IPS-NIHi11 (cell line): ENCODE measurements around the gene ASIP.
A peak's percentile ranks its signal among the peaks of the same experiment; 100 is the strongest.
"Not testable (repeated sequence)": the region's sequence is repeated elsewhere in the genome, so short reads cannot be mapped to it uniquely, and the experiment has no call there.

Experiments used
- DNase-seq: peaks from one replicate; pipeline ENCODE4 v3.0.0; 2012; ENCODE audit warnings: mixed read lengths, low spot score

Gene ASIP

DNA sequence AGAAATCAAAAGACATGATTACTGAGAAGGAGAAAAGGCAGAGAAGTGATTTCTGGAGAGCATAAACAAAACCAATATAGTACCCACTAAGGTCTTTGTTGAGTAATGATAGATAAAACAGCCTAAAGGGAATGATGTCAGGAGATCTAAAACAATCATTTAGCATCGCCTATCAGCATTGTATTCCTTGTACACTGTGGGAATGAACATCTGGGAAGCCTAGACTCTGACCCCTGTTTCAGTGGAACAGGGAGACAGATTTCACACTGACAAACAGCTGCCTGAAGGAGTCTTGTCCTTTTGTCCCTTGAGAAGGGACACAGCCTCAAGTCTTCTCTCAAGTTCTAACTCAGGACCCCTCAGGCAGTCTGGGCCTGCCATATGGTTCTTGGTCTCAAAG lies 1.7 kb downstream of the ASIP start:
- DNase-seq, result no peak

DNA sequence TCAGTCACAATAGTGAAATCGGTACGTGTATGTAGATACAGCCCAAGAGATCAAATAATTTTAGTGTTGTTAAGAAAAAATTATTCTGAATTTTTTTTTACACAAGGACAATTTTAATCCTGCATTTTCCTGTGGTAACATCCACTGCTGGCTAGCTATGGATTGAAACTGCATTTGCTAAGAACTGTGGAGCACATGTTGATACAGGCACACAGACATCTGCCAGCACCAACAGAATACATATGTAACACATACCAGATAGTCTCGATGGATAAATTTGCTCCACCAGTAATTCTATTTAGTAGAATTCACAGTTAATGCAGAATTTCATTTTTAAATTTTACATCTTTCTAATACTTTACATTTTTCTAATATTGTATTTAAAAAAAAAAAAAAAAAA lies 2.2 kb downstream of the ASIP start:
- no peak for DNase-seq

DNA sequence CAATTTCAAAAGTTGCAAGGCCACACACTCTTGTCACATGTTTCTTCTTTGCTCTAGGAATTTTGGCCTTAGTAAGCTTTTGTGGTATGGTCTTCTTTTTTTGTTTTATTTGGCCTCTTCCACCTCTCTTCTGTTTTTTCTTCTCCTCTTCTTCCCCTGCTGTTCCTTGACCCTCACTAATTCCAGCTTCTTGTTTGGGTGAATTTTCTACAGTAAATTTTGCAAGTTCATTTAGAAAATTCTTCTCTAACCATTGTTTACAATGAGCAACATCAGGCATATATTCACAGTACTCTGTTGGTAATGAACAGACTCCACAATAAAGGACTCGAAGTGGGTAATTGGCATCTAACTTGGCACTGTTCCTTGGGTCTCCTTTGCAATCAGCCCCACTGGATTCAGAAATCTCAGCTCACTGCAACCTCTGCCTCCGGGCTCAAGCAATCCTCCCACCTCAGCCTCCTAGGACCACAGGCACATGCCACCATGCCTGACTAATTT lies 5.0 kb downstream of the ASIP start:
- DNase-seq, result no peak

DNA sequence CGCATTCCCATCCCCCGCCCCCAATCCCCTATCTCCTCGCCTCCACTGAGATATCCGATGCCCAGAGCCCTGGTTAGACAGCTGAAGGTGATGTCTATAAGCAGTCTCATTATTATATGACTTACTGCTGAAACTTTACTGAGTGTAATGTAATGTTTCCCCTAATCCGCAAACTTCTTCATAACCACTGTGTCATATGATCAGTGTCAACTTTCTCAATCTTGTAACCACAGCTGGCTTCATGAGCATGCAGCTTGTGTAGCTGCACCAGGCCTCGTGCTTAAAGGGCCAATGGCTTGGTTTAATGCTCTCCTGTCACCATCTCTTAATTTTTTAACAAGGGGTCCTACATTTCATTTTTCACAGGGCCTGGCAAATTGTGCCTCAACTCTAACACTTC lies 8.1 kb downstream of the ASIP start:
- DNase-seq, result no peak

DNA sequence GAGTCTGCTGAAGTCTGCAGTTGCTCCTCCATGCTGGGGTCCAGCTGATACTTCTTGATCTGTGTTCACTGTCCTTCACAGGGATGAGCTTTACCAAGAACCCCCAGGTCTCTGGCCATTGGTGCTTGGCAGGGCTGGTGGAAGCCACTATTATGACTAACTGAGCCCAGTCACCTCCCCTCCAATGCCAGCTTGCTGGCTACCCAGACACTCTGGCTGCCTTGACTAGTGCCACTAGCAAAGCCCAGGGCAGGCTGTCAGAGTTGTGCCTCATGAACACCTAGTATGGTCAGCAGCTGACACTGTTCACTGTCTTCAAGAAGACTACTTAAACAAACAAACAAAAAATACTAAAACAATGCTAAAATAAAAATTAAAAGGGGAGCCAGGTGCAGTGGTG lies 8.8 kb downstream of the ASIP start:
- DNase-seq, result no peak

DNA sequence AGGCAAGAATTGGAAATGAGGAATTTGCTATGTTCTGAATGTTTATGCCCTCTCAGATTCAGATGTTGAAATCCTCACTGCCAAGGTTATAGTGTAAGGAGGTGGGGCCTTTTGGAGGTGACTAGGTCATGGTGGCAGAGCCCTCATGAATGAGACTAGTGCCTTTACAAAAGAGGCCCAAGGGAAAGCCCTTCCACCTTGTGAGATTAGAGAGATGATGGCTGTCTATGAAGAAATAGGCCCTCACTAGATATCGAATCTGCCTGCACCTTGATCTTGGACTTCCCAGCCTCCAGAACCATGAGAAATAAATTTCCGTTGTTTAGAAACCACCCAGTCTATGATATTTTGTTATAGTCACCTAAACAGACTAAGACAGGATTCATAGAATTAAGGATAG lies 10.4 kb downstream of the ASIP start:
- no peak for DNase-seq

DNA sequence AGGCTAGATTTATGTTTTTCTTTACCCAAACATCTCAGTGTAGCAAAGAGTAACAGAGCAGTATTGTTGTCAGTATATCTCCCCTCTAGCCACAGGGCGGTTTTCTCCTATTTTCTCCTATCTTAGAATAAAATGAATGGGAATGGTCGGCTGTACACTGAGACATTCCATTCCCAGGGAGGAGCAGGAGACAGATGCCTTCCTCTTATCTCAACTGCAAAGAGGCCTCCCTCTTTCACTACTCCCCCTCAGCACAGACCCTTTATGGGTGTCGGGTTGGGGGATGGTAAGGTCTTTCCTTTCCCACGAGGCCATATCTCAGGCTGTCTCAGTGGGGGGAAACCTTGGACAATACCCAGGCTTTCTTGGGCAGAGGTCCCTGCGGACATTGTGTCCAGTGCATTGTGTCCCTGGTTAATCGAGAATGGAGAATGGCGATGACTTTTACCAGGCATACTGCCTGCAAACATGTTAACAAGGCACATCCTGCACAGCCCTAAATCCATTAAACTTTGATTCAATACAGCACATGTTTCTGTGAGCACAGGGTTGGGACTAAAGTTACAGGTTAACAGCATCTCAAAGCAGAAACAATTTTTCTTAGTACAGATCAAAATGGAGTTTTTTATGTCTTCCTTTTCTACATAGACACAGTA lies 11.3 kb downstream of the ASIP start:
- not testable (repeated sequence) for DNase-seq

DNA sequence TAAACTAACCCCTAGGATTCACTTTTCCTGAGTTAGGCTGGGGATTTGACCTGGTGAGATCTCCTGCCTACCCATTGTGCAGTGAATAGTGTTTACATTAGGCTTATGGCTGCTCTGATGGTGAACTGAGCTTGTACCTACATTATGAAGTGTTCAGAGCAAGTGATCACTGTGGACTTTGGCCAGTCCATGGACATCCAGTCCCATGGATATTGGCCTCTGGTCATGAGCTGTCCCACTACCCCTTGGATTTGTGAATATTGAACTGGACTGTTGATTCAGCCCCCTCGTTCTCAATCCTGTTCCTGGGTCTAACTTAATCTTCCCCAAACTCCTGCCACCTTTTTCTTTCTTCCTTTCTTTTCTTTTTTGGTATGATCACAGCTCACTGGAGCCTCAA lies 13.8 kb downstream of the ASIP start:
- no peak for DNase-seq

DNA sequence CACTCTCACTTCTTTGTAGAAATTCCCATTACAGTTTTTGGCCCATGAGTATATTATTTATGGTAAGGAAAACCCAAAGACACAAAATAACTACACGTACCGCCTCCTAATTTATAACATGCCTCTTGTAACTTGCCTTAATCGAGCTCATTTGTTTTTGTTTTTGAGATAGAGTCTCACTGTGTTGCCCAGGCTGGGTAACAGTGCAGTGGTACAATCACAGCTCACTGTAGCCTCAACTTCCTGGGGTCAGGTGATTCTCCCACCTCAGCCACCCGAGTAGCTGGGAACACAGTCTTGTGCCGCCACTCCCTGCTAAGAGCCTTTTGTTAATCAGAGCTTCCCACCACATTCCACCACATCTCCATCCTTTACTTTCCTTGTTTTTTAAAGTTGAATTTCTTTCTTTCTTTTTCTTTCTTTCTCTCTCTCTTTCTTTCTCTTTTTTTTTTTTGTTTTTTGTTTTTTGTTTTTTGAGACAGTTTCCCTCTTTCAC lies 15.5 kb downstream of the ASIP start:
- DNase-seq, result no peak

DNA sequence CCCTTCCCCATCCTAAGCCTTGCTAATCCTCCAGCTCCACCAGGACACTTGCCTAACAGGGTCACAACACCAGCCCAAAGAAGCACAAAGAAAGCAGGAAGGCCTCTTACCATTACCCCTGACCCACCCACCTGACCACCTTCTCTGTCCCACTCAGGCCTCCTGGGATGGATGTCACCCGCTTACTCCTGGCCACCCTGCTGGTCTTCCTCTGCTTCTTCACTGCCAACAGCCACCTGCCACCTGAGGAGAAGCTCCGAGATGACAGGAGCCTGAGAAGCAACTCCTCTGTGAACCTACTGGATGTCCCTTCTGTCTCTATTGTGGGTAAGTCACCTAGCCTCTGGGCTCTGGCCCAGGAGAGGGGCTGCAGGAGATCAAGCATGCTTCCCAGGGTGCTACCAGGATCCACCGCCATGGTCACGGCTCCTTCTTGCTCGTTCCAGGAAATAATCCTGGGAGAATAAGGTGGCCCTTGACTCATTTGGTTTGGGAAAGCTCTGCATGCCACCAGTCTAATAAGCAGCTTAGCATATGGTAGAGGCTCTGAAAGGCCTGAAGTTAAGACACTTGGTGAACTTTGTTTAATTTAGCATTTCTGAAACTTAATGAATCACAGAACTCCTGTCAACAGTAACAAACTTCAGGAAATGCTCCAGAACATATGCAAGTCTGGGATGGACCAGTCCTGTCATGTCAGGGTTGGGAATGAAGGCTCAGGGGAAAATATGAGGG lies 19.2 kb downstream of the ASIP start:
- DNase-seq, result no peak

DNA sequence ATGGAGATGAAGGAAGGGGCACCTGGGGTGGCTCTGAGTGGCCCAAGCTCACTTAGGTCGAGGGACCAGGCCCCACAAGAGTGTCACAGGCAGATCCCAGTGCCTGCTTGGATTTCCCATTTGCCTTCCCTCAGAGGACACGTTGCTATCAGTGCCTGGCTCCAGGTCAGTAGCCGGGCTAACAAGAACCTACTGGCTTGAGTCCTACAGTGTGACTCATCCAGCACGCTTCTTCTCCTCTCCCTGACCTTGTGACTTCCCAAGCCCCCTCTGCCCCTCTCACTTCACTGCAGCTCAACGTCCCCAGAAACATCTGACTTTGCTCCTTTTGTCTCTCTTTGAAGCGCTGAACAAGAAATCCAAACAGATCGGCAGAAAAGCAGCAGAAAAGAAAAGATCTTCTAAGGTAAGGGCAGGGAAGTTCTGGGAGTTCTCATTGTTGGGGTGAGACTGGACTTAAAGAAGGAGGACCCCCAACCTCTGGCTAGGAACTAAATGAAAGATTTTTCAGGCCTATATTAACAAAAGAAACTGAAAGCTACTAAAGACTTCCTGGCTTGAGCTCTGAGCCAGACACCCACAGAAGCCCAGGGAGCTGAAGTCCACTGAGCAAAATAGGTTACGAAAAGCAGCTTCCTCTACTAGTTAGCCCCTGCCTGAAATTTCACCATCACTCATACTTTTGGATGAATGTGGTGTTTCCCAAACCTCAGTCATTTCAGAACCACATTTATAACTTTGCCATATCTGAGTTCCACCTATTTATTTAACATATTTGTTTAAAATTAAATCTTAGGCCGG lies 21.5 kb downstream of the ASIP start:
- no peak for DNase-seq

DNA sequence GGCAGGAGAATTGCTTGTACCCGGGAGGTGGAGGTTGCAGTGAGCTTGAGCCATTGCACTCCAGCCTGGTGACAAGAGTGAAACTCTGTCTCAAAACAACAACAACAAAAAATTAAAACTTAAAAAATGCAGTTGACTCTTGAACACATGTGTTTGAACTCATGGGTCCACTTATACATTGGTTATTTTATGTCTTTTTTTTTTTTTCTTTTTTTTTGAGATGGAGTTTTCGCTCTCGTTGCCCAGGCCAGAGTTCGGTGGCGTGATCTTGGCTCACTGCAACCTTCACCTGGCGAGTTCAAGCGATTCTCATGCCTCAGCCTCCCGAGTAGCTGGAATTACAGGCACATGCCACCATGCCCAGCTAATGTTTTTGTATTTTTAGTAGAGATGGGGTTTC lies 22.2 kb downstream of the ASIP start:
- DNase-seq, result not testable (repeated sequence)

DNA sequence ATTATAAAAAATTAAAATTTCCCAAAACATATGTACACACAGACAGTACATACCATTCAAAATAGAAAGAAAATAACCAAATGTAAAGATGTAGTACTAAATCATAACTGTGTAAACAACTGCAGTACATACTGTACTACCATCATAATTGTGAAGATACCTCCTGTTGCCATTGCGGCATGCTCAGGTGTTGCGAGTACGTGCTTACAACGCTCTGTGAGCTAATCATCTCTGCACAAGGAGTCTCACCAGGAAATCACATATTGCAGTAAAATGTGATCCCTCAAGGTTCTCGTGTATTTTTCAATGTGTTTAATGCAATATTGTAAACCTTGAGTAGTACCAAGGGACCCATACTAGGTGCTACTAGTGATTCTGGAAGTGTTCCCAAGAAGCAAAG lies 22.9 kb downstream of the ASIP start:
- DNase-seq, result no peak

DNA sequence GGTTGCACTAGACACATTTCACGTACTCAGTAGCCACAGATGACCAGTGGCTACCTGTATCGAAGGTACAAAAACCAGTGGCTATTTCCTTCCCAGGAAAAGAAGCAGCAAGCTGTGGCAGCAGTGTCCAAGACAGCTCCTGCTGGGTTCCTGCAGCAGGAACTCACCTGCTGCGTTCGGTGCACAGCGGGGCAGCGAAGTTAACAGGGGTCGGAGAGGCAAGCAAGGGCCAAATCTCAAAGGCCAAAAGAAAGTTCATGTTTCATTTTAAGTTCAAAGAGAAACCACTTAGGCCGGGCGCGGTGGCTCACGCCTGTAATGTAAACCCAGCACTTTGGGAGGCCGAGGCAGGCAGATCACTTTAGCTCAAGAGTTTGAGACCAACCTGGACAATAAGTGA lies 26.9 kb downstream of the ASIP start:
- no peak for DNase-seq

DNA sequence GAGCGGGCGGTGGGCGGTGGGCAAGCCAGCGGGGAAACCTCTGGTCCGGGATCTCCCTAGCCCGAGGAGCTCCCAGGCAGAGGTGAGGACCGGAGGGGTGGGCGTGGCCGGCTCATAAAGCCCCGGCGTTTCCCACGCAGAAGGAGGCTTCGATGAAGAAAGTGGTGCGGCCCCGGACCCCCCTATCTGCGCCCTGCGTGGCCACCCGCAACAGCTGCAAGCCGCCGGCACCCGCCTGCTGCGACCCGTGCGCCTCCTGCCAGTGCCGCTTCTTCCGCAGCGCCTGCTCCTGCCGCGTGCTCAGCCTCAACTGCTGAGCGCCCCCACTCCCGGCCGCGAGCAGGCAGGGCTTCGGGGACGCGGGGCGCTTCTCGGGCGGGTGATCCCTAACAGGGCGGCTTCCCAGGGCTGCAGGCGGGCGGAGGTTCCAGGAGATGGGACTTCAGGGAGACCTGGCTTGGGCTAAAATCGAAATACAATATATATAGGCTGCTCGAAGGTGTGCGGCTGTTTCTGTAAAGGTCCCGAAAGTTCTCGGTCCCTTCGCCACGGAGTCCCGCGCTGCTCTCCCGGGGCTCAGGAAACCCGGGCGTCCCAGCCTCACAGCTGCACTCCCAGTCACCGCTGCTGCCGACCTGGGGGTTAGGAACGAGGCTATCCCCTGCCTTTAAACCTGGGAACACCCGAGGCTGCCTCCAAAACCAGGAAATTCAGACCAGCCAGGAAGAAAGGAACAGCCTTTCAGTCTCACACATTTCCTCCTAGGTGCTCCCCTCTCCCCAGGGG lies 27.8 kb downstream of the ASIP start:
- peak; percentile 49 for DNase-seq

DNA sequence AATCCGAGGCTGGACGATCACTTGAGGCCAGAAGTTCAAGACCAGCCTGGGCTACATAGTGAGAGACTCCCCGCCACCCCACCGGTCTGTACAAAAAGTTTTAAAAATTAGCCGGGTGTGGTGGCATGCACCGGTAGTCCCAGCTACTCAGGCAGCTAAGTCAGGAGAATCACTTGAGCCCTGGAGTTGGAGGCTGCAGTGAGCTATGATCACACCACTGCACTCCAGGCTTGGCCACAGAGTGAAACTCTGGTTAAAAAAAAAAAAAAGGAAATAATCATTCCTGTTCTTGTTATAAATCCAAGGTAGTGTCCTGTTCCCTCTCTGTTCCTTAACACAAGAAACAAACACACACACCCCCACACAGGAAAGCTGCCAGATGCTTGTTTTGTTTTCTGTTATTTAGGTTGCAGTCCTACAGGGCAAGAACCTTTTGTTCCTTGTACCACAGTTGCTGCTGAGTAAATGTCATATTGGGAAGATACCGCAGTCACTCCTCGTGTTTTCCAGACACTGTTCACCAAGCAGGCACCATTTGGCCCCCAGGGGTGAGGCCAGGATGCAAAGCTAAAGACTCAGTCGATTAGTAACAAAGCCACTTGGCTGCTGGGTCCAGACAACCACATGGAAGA lies 28.9 kb downstream of the ASIP start:
- DNase-seq, result no peak

DNA sequence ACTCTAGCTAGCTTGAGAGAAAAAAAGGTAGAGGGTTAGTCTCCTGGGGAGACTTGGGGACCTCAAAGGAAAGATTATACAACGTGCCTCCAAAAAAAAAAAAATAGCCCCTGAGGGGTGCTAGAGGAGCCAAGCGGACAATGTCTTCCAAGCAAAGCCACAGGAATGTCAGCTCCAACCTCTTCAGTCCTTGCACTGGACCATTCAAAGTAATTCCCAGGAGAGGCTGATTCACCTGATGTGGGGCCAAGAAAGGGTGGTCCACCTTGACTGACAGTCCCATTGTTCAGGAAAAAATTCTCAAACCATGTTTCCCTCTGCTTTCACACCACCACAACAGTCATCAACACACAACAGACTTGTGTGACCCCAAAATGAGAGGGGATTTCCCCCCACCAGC lies 30.7 kb downstream of the ASIP start:
- DNase-seq, result no peak

DNA sequence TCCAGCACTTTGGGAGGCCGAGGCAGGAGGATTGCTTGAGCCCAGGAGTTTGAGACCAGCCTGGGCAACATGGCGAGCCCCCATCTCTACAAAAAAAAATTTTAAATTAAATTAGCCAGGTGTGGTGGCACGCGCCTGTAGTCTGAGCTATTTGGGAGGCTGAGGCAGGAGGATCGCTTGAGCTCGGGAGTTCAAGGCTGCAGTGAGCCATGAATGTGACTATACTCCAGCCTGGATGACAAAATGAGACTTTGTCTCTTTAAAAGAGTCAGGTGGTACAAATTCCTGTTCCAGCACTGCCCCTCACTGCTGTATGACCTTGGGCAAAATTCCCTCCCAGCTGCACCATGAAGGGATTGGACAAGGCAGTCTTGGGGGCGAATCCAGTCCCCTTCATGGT lies 33.5 kb downstream of the ASIP start:
- DNase-seq, result no peak

DNA sequence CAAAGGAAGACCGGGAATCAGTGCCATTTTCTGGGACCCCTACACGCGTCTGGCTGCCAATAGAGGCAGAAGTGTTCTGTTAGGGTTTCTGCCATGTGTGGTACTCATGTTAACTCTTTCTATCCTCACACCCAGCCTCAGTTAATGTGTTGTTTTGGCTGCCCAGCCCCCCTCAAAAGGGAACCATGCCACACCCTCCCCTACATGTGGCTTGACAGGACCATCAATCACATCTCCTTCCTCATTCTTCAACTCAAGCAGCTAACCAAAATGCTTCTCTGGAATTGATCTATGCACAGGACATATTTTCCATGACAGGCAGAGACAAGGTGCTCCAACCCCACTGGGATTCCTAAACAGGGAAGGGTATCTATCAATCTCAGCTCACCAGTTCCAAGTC lies 40.0 kb downstream of the ASIP start:
- DNase-seq, result no peak

DNA sequence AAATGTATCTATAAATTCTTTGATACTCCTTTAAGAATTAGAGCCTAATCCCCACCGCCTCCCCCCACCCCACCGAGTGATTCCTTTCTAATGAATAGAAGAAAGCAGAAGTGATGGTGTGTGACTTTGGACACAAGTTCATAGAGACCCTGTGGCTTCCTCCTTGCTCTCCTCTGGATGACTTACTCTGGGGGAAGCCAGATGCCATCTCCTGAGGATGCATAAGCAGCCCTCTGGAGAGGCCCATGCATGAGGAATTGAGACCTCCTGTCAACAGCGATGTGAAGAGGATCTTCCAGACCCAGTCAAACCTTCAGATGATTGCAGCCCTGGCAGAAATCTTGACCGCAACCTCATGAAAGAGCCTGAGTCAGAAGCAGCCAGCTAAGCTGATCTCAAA lies 40.8 kb downstream of the ASIP start:
- no peak for DNase-seq

DNA sequence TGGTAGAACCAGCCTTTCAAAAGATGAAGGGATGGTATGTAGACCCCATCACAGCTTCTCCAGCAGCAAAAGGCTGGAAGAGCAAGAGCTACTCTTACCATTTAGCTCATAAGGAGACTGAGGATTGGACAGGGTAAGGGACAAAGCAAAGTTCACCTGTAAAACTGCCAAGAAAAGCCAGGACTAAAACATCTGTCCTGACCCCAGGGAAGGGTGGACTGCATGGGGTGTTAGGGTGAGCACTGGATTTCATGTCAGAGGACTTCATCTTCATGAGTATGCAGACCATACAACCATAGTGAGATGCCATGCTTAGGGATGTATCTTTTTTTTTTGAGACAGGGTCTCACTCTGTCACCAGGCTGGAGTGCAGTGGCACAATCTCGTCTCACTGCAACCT lies 42.6 kb downstream of the ASIP start:
- DNase-seq, result no peak

DNA sequence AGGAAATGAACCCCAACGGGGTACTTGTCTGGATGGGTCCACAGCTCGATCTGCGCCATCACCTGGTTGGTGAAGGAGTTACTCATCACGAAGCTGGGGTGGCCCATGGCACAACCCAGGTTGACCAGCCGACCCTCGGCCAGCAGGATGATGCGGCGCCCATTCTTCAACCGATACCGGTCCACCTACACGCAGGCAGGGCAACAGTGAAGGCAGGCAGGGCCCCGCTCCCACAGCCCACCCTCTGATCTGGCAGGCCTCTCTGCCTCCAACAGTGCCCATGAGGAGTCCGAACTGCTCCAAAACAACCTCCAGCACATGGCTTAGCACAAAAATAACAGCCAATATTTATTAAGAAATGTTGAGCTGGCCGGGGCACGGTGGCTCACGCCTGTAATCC lies 44.2 kb downstream of the ASIP start:
- DNase-seq, result no peak
